Stimulated activated CD8-positive, alpha-beta memory T cell treated with anti-CD3 and anti-CD28 coated beads, Interleukin-12 subunit alpha, Interleukin-12 subunit beta, amount 100 ng/mL, for 4 hours (primary cell): ENCODE measurements around the gene GSN.

ENCODE experiments used
- DNase-seq: peaks from one replicate; pipeline ENCODE4 v3.0.0-alpha.2; 2020; ENCODE audit warnings: low read depth

Gene GSN

DNA sequence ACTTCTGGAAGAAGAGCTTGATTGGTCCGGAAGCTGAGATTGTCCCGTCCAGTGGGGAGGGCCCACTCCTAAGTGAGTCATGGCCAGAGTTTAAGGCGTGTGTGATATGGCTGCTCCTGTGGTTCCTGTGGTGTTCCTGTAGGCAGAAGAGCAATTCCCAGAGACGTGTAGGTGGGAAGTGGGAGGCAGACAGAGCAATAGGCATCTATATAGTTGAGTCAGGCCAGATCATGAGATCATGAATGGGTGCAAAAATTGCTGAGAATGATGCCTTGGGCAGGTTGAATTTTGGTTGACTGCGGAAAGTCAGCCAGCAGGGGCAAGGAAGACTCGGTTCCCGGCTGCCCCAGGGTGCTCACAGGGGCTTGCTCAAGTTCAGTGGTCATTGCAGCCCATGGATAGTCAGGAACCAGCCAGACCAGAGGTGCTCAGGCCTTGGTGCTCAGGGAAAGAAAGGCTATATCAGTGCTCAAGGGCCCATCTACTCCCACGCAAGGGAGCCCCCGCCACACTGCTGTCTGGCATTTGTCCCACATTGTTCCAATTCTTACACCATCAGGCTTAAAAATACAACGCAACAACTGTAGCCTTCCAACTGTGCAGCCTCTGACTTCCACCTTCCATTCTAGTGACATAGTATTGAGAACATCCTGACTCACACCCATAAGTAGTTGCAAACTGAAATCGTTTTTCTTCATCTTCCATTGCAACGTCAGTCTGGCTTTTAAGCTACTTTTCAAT, 21.0 kb upstream of the GSN start:
- no peak for DNase-seq

DNA sequence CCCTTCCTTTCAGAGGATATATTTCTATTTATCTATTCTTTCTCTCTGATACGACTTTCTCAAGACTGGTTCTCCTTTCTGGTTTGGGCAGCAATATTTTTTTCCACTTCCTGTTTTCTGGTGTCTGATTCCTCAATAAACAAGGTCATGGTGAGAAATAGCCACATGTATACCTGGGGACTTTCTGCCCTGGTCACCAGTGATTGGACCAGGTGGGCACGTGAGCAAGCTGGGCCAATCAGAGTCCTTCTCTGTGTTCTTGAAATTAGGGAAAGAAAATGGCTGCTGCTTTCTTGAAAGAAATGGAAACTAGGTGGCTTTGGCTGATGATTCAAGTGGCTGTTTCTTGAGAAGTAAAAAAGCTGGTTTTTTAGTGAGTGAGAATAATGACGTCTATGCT, 18.4 kb upstream of the GSN start:
- no peak for DNase-seq

DNA sequence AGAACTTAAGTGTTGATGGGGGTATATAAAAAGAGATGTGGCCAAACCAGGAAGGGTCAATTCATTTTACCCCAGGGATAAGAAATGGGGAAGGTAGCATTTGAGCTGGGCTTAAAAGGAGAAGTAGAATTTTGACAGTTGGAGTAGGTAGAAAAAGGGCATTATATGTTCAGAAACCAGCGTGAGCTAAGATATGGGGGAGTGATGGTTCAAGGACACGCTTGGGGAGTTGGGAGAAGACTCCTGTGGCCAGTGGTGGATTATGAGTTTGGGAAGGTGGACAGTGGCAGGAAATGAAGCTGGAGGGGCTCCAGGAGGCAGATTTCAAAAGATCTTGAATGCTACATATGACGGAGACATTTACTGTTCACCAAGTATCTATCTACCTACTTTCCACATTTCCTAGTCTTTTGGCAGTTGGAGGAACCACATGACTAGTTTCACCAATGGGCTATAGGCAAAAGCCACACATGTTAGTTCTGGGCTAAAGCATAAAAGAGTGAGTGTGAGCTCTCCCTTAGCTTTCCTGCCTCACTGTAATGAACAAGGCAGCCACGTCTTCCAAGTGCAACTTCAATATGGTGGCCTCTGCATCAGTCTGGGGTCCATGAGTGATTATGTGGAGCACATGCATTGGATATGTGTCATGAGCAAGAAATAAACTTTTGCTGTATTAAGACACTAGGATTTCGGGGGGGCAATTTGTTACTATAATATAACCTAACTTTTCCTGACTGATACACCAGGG, 15.7 kb upstream of the GSN start:
- DNase-seq = no peak

DNA sequence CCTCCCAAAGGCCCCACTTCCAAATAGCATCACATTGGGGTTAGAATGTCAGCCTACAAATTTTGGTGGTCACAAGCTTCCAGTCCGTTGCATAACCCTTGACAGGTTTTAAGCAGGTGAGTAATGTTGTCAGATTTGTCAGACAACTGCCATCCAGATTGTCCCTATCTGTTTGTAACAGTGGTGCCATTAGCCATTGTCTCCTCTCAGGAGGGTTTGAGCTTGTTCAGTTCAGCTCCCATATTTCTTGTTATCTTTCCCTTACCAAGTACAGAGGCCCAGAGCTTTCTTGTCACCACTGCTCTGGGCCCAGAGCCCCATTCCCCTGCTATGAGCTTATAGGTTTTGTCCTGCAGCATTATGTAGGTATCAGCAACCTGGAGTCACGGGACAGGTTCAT, 14.8 kb upstream of the GSN start:
- no peak for DNase-seq

DNA sequence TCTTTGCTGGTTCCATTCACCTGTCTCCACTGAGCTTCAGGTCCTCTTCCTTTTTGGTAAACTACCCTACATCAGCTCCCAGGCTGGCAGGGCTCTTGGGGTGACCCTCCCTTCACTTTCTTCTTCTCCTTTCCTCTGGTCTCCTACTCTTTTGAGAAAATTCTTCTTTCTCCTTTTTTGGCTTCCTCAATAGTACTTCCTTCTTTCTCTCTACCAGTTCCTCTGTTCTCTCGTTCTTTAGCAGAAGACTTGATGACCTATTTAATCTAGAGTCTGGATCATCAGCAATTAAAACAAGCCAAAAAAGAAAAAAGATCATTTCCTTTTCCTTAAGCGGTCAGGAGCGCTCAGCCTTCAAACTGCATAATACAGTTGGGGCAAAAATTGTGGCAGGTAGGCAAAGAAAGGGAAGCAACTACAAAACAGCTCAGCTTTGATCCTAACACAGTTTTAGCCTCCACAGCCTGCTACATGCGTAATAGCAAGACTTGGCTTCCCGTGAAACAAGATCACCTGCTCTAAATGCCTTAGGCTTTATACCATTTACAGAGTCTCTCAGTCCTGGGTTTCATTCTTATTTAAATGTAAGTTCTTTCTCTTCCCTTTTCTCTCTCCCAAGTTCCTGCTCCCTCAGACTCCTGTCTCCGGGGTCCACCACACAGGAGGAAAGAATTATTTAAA, 14.0 kb upstream of the GSN start:
- DNase-seq = no peak

DNA sequence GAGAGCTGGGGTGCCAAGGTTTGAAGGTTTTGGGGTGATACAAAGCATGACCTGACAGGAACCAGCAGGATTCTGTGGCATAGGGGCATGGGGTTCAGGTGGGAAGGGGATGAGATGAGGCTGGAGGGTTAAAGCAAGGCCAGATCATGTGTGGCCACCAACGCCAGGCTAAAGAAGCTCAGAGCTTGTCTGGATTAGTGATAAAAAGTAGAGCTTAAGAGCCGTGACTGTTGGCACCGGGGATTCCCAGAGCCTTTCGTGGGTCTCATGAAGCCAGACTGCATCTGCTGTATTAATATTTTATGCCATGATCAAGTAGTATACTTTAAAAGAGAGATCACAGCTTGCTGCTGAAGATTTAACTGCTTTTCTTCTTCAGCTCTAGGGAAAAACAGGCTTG, 8.5 kb upstream of the GSN start:
- no peak for DNase-seq

DNA sequence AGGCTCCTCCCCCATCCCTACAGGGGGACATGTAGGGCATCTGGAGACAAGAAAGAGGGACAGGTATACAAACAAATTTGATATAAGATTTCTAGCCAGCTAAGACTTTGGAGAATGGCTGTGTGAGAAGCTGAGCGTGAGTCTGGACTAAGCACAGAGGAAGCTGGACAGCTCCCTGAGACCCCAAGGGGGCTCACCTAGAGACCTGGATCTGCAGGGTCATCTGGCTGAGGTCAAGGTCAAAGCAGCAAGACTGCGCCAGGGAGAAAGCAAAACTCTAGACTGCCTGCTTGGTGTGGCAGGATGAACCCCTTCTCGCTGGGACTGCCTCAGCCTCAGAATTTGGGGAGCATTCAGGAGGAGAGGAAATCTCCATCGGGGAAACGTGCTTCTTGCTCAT, 8.0 kb upstream of the GSN start:
- DNase-seq = no peak

DNA sequence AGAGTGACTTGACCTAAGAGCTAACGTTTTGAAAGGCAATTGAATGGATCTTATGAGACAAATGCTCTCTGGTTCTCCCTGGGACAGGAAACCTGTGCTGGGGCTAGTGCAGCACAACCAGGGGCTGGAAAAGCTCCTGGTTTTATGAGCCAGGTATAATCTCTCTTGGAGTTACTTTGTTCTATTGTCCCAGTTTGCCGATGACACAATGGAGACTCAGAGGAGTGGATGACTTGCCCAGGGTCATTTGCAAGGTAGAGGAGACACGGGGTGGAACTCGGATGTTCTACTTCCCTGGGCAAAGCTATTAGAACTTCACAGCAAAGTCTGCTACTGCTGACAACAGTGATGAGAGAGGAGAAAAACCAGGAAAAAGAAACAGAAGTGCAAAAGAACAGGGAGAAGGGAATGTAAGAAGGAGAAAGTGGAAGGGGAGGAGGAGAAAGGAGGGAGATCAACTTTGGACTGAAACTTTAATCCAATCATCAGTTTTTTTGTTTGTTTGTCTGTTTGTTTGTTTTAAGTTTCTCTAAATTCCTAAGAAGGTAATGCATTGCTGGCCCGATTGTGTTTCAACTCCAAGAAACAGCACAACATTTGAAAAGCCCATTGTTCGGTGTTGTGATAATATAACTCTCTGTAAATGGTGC, 7.4 kb upstream of the GSN start:
- no peak for DNase-seq

DNA sequence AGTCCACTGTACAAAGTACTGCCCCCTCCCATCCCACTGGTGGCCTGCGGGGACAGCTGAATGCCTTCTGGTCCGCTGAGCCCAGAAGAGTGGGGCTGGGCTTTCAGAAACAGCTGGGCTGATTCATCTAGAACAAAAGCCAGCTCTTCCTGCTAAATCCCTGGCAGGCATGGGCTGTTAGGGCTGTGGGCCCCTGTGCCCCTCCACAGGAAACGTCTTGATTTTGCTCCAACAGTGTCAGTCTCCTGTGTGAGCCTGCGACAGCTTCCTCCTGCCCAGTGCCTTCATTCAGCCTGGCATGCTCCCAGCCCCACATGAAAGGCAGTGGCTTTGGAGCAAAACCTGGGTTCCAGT, 6.9 kb upstream of the GSN start:
- DNase-seq = no peak

DNA sequence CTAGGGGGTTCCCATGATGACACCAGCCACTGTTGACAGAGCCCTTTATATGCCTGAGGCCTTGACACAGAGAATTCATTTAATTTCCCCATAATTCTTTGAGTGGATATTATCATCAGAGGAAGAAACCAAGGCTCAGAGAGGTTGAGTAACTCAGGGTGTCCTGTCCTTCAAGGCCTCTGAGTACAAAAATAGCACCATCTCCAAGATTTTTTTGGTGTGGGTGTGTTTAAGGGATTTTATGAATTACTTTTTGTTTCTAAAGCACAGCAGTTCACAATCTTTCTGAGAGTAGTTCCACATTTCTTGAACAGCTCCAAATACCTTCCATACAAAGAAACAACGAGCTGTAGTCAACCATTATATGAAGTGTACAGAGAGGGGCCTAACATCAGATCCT, 6.2 kb upstream of the GSN start:
- no peak for DNase-seq

DNA sequence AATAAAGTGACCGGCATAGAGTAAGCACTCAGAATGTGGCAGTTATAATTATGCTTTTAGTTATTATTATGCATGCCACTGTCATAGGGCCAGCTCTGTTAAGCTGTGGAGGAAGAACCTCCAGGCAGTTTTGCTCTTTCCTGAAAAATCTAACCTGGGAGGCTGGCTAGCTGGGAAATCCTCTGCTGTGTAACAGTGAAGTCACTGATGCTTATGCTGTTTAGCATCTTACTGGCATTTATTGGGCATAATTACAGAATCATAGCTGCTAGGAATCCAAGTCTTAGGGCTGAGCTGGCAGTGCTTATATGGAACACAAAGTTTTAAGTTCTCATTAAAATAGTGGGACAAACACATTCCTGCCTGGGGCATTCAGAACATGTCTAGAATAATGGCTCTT, 5.5 kb upstream of the GSN start:
- DNase-seq = no peak

DNA sequence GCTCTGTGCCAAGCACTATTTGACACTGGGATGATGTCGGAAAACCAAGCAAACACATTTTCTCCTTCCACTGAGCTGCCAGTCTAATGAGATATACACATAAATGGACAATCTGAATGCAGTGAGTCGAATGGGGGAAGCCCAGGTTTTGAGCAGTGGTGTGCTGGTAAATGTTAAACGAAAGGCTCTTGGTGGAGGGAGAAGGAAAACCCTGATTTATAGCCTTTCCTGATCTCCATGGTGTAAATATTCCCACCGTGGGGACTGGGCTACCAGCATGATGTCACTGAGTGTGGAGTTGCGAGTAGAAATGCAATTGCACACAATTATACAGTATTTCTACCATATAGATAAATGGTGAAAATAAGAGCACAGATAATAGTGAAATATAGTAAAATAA, 5.0 kb upstream of the GSN start:
- DNase-seq = no peak

DNA sequence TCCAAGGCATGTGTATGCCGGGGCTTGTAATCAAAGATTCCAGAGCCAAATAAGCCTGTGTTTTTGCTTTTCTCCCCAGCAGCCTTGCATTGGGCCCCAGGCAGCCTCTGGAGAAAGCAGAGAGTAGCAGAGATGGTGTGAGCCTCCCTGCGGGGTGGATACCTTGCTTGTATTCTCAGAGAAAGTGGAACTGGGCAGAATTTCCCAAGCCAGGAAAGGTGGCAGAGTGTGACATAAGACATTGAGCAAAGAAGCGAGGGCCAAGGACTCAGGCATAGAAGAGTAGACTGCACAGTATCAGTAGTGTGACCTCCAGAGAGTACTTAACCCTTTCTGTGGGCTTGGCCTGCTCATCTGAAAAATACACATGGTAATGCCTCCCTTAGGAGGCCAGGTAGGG, 1.6 kb upstream of the GSN start:
- no peak for DNase-seq

DNA sequence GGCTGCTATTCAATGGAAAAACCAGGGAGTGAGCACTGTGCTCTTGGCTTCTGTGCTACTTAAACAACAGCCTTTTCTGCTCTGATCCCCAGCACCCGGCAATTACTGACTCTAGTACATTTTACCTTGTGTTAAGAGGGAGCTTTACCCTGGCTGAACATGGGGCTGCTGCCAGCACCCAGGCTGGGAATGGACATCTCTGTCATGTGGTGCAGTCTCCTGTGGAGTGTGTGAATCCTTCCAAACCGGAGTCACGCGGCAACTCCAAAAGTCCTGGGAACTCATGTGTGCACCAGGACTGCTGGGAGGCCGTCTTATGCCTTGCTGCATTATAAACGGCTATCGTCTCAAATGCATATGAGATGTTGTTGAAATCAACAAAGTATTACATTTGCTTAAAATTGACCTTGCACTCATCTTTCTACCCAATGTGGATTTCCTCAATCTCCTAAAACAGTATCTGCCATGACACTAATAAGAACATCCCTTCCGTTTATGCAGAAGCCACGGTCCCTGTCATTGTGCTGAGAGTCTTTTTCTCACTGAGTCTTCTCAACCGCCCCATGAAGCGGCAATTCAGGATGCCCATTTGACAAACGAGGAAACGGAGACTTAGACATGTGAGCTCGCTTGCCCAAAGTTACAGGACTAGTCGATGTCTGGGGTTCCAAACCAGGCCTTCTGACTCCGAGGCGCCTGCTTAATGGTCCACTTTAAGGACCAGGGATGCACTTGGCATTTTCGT, 884 bp upstream of the GSN start:
- DNase-seq = no peak

DNA sequence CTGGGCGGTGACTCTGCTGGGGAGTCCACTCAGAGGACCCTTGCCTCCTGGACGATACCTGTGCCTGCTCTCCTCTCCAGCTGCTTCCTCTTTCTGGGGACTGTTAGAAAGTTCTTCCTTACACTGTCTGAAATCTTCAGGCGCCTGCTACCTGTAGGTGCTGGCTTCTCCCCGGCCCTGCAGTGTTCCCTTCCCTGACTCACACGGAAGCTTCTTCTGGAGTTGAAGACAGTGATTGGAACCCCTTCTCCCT, 562 bp downstream of the GSN start:
- DNase-seq = no peak

DNA sequence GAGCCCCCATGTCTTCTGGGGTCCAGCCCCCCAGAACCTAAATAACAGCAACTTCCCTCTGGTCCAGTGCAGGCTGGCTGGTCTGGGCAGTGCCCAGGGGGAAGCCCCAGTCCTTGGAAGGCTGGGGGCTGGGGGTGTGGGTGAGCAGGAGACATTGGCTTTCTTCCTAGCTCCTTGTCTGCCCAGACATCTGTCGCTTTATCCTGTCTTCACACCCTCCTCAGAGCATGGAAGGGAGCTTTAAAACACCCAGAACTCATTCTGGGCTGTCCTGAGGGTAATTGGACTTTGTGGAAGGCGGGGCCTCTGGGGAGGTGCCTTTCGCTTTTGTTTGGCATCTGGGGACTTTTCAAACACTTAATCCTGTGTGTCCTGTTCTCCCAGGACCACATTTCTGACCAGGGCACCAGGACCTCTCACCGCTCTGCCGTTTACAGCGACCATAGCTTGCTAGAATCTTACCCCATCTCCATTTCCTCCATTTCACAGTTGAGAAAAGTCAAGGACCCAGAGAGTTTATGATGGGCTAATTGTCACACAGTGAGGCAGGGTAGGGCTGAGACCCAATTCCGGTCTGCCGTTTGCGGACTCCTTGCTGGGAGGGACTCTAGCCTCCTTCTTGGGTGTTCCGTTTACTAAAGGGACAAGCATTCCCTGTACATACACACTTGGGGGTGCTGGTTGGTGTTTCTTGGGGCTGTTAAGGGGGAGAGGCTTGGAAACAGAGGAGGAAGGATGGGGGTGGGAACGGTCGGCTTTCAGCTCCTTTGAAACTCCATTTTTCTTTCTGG, 1.1 kb downstream of the GSN start:
- no peak for DNase-seq

DNA sequence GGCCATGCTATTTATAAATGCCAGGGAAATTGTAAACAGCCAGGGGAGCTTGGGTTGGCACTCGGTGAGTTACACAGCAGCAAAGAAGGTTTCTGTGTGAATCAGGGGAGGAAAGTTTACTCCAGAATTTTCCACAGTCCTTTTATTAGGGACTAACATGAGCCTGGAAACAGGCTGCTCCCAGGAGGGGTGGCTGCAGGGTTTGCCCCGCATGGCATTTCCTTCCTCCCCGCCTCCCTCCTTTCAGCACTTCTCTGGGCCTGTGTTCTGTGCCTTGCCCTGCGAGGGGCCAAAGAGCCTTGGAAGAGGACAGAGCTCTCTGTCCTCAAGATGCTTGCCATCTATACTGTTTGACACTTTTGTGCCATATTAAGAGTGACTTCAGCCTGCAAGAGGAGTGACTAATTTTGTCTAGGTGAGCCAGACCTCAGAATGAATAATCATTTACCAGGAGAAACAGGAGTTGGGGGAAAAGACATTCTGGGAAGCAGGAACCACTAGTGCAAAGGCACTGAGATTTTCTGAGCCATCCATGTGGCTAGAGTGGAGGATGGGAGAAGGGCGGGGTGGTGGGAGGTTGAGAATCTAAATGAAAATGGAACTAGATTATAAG, 1.8 kb downstream of the GSN start:
- no peak for DNase-seq

DNA sequence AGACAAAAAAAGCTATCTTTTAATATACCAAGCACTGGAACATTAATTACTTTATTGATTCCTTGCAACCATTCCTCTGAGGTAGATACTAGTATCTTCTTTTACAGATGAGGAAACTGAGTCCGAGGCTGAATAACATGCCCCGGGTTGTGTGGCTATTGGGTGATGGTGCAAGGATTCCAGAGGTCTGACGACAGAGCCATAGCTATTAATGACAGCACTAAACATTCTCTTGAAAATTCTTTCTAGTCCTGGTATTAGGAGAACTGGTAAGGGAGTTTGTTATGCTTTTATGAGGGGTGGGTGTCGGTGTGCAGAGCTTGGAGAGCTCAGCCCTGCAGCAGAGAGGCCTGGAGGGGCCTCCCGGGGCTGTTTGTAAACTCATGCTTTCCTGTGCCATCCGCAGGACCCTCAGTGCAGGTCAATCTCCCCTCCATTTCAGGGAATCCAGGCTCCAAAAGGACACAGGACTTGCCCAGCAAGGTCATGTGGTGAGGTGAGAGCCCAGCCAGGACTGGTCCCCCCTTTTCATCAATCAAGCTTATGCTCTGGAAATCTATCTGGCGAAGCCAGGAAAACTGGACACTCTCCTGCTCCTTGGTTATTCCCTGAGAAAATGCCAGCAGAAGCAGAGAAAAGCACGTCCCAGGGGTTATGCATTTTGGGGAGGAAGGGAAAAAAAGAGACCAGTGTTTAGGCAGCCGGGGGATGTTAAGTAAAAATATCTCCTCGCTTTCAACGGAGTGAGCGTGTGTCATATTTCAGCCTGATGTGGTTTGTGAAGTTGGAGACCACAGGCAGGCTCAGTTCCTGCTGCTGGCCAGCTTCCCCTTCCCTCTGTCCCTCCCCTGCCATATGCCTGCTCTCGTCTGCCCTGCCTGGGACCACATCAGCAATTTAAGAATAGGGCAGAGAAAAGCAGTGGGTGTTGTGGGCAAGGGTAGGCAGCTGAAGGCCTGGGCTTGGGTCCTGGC, 3.7 kb downstream of the GSN start:
- no peak for DNase-seq

DNA sequence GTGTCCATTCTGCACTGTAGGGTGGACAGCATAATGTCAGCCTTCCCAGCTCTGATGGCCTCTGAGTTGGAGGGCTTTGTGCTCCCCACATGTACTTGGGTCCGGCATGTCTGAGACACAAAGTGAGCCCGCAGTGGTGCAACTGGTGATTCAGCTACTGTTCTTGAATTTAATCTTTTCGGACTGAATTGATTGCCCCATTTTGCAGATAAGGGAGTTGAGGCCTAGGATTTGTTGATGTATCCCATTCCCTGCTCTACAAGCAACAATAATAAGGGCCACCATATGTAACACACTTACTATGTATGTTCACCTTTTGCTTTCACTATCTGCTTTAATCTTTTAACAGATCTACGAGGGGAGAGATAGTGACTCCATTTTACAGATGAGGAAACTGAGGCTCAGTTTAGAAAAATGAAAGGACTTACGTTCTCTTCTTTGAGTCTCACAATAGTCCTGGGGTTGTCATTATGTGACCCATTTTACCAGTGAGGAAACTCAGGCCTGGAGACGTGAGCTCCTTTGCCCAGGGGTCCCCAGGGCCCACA, 4.5 kb downstream of the GSN start:
- DNase-seq = no peak
